Left cardiac atrium (tissue), 4 donors: ENCODE results near the gene GPC1. TPM values are rescaled to one million over a fixed set of nuclear protein-coding genes. Genes with fewer than 3 reads are reported as not detected.
A peak's percentile ranks its signal among the peaks of the same experiment; 100 is the strongest.

Source experiments
- ATAC-seq, 2 donors: fragments of 200-7000 bp; cut with Tn5 transposase; one replicate each; pipeline ENCODE4 v1.9.1; 2020; ENCODE audit warnings: mild to moderate bottlenecking in 2 of 2, moderate library complexity in 2 of 2
- DNase-seq: peaks from one replicate; pipeline ENCODE4 v3.0.0-alpha.2; 2020
- intact Hi-C, 2 donors: fragments of 100-400 bp; cut with DNase I; formaldehyde crosslinking; loops; one replicate each; pipeline versions ENCODE4 v1.14.1 to v1.15.1; 2022 to 2023
- total RNA-seq, 2 donors: library from RNA; stranded (reverse); fragmentation: NEBNext Ultra II Directional; extraction: Animal tissue kit (Norgen Biotek cat#: 25700); gene quantifications; one replicate each; pipeline ENCODE4 v1.2.1, GENCODE V29; 2021
- donor health status: DM: no; HTN: yes; CAD: no.
- donor health status: DM: no; HTN: yes; CAD: no; lungs with severe emphysema.
- donor health status: DM: yes; HTN: yes; CAD: no.
- donor health status: Dilated cardiomyopathy.

Gene GPC1
- total RNA-seq, 2 donors from 2014 or later: 74.6 to 78.4 TPM

GRCh38 chr2:240395896-240396622 is 39.4 kb upstream of the GPC1 start:
- ATAC-seq (no peak), DNase-seq (peak; percentile 12)
- intact Hi-C loops: no loop called here

- ATAC-seq: no peak
- DNase-seq: peak; percentile 10
- intact Hi-C loops: no loop called here
Measured at GRCh38 chr2:240396623-240397541, 38.6 kb upstream of the GPC1 start.

DNA sequence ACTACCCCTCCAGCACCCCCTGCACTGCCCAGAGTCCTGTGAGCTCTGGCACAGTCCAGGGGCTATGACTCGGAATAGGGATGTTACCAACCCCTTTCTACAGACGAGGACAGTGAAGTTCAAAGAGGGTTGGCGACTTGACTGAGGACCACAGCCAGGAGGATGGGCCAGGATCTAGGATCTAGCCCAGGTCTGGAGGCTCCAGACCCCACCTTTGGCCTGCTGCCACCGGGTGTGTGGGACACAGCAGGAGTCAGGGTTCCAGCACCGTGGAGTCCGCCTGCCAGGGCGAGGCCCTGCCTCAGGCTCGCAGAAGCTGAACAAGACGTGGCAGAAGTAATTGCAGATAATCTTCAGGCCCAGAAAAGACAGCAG is 37.9 kb upstream of the GPC1 start:
- ATAC-seq: no peak
- DNase-seq: peak; percentile 14
- intact Hi-C loops: no loop called here

- intact Hi-C loops: no loop called here
- ATAC-seq (no peak), DNase-seq (peak; percentile 27)
Measured at GRCh38 chr2:240397924-240398645, 37.4 kb upstream of the GPC1 start.

DNA sequence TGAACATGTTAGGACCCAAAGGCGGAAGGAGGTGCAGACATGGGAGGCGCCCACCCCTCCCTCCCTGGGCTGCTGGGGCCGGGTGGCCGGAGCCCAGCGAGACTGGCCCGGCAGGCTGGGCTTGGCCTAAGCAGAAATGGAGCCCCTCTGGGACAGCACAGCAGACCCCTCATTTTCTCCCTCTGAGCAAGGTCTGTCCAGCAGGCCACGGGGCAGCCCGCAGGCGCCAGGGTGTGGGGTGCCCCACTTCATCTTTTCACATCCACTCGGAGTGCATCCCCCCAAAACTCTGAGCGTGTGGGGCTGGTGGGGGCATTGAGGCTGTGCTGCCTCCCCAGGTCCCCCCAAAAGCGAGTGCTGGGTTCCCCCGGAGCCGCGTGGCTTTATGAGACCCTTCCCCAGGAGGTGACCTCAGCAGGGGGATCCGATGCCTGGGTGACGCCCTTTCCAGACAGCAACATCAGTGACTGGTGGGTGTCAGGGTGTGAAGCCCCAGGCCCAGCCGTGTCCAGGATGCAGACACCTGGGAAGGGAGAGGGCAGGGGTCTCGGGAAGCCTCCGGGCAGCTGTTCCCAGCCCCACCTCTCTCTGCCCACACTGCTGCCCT is 36.7 kb upstream of the GPC1 start:
- DNase-seq: peak; percentile 17

GRCh38 chr2:240399419-240400324 is 35.8 kb upstream of the GPC1 start:
- intact Hi-C loops: no loop called here
- ATAC-seq (no peak), DNase-seq (peak; percentile 10)

More for the DNA sequence above, 36.7 kb upstream of the GPC1 start:
- ATAC-seq: no peak
- intact Hi-C loops: no loop called here

DNA sequence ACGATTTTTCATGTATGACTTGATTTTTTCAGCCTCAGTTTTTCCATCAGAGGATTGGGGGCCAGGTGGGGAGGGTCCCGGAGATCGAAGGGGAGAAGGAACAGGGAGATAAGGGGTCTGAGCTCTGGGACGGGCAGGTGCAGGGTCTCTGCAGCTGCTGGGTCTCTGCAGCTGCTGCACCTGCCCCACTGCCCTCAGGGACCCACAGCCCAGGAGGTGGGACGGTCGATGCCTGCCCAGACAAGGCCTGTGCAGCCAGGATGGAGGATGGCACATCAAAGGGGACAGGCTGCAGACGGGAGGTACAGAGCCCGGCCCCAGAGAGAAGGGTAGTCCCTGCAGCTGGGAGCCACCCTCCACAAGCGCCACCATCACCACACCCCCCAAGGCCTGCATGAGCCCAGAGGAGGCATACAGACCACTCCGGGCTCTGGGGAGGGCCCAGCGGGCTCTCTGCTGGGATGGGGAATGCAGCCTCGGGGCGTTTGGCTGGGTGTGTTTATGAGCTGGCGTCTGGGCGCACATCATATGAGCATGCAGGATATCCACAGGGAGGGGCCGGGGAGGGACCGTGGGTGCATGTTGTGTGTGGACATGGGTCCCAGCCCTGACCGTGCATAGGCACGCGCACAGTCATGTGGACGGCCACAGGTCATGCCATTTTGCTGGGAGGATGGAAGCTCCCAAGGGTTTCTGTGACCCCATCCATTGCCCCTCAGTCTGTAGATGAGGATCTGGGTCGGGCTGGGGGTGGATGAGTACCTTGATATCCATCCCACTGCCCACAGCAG is 34.9 kb upstream of the GPC1 start:
- DNase-seq (peak; percentile 10), ATAC-seq (no peak)
- intact Hi-C loops: no loop called here

- ATAC-seq (no peak), DNase-seq (peak; percentile 11)
- intact Hi-C loops: no loop called here
Measured at GRCh38 chr2:240401308-240401707, 34.2 kb upstream of the GPC1 start.

DNA sequence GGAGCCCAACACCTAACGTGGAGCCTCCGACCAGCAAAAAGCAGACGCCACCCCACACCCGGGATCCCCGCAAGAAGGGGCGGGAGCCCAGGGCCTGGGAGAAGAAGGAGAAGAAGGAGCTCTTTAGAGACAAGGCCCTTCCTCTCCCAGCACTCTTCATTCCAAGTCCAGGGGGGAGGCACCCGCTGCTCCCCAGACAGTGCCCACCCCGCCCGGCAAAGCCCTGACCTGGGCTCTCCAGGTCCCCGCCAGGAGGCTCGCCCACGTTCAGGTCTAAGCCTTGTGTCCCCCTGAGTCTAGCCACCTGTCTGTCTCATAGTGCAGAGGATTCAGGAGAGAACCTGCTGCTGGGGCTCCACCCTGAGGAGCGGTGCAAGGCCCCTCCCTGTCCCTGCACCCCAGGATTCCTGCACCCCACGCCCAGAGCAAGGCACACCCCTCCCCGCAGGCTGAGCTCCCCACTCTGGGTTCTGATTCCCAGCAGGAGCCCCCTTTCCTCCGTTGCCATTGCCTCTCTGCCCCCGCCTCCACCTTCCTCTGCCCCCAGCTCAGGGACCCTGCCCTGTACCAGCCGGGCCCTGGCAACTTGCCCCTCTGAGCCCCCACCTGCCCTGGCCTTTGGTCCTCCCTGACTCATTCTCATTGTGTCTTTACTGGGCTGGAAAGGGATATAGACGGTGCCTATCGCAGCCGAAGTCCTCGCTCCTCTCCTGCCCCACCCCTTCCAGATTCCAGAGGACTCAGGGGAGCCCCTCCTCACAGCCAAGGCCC is 33.5 kb upstream of the GPC1 start:
- ATAC-seq: no peak
- DNase-seq: peak; percentile 12
- intact Hi-C loops: no loop called here

DNA sequence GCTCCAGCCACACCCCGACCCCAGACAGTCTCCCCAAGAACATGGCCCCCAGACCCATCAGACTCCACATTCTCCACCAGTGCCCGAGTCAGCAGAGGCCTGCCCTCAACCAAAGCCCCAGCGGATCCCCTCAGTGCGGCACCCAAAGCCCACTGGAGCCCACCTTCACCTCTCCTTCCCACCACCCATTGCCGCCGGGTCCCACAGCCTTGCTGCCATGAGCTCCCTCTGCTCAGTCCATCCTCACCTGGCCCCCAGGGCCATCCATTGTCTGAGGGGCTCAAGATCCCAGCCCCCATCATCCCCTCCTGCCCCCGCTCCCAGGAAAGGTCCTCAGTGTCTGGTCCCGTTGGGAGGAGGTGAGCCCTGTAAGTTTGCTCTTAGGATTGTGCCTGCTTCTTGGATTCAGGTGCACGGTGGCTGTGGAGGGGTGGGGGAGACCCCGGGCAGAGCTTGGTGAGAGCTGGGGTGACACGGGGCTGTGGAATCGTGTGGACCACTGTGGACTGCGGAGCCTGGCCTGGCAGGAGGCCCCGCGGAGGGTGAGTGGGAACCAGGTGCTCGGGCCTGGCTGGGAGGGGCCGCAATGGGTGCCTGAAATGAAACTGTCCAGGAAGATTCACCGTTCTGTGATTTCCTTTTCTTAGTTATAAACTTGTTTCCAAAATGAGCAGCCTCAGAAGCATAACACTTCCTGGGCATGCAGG is 32.7 kb upstream of the GPC1 start:
- peak; percentile 15 for DNase-seq
- intact Hi-C loops: no loop called here
- no peak for ATAC-seq

DNA sequence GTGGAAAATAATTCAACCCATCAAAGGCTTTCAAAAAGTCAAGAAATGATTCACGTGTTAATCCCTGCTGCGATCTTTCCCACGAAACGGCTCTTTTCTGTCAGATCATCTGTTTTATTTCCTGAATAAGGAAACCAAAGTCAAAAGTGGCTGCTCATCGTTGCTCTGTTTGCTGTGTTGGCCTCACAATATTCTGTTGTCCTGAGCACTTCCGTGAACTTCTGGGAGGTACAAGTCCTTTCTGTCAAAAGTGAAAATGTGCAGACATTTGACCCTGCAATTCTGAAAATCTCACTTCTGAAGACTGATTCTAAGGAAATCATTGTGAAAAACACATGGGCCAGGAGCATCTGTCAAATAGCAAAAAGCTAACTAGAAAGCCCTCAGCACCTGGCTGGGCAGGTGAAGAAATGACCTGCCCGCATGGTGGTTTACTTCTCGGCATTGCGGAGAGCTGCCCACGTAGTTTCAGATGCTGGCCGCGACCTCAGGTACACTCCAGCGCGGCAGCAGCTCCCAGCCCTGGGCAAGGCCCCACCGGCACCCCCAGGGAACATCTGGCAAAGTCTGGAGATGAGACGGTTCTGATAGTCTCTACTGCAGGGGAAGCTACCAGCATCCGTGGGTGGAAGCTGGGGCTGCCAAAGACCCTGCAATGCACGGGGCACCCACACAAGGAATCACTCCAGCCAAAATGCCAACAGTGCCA is 31.9 kb upstream of the GPC1 start:
- DNase-seq (no peak), ATAC-seq (no peak)
- intact Hi-C loops: no loop called here

- ATAC-seq (no peak), DNase-seq (no peak)
- intact Hi-C loops: no loop called here
Measured at GRCh38 chr2:240404174-240404852, 31.1 kb upstream of the GPC1 start.

GRCh38 chr2:240405133-240405532 is 30.3 kb upstream of the GPC1 start:
- DNase-seq (no peak), ATAC-seq (no peak)
- intact Hi-C loops: no loop called here

DNA sequence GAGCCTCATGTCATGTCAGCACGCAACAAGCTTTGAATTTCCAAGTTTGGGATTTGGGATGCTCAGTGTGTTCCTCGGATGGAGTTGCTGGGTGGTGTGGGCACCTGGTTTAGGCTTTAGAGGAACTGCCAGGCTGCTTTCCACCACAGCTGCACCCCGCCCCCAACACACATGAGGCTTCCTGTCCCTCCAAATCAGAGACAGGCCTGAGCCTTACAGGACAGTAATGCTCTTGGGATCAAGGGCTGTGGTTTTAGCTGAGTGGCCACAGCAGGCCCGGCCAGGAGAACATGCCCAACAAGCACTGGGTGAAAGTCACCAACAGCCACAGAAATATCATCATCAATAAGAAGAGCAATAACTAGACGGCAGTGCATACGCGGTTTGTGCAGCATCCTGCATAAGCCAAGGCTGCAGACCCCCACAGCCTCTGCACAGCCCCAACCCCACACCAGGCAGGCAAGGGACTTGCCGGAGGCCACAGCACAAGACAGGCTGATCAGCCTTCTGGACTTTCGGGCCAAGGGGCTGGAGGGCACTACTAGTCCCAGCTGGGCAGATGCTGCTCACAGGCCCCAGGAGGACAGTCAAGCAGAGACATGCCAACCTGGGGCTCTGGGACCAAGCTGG is 29.7 kb upstream of the GPC1 start:
- intact Hi-C loops: no loop called here
- ATAC-seq: no peak

DNA sequence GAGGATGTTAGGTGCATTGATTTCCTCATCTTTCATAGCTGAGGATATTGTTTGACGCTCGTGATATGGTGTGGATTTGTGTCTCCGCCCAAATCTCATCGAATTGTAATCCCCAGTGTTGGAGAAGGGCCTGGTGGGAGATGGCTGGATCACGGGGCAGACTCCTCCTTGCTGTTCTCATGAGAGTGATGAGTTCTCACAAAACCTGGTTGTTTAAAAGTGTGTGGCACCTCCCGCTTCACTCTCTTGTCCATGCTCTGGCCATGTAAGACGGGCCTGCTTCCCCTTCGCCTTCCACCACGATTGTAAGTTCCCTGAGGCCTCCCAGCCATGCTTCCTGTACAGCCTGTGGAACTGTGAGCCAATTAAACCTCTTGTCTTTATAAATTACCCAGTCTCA is 28.4 kb upstream of the GPC1 start:
- intact Hi-C loops: no loop called here

More for the DNA sequence above, 29.7 kb upstream of the GPC1 start:
- DNase-seq: no peak

More for the DNA sequence above, 28.4 kb upstream of the GPC1 start:
- DNase-seq (no peak), ATAC-seq (no peak)
